Small intestine (tissue), 16 donors: ENCODE measurements around the gene ANKRD28. TPM values are rescaled to one million over a fixed set of nuclear protein-coding genes. Genes with fewer than 3 reads are reported as not detected.
A peak's percentile ranks its signal among the peaks of the same experiment; 100 is the strongest.
"Not testable (repeated sequence)": the region's sequence is repeated elsewhere in the genome, so short reads cannot be mapped to it uniquely, and the experiment has no call there.

Experiments
- DNase-seq, 2 donors: peaks; one replicate each; pipeline versions ENCODE4 v3.0.0 to v3.0.0-alpha.2; 2013
- FAIRE-seq: peaks from 2 replicates; lab custom pipeline; 2012; peaks lifted over from hg19 to GRCh38; lab: Jason Lieb, UNC
- H3K27ac ChIP-seq, 3 donors: one replicate each; pipeline ENCODE4 v1.5.1; 2013; ENCODE audit warnings: low read length in 2 of 3, mild to moderate bottlenecking in 2 of 3, control low read depth in 1 of 3, inconsistent platforms in 1 of 3, low read depth in 1 of 3, moderate library complexity in 1 of 3
- H3K27me3 ChIP-seq, 3 donors: one replicate each; pipeline ENCODE4 v1.6.1; 2013; ENCODE audit warnings: low read length in 3 of 3, inconsistent platforms in 1 of 3; ENCODE audit not compliant: control insufficient read depth in 3 of 3, insufficient read depth in 3 of 3
- H3K36me3 ChIP-seq, 3 donors: one replicate each; pipeline ENCODE4 v1.6.1; 2013; ENCODE audit warnings: low read length in 3 of 3, inconsistent platforms in 1 of 3, low read depth in 1 of 3, mild to moderate bottlenecking in 1 of 3, moderate library complexity in 1 of 3; ENCODE audit not compliant: control insufficient read depth in 3 of 3, insufficient read depth in 2 of 3
- H3K4me1 ChIP-seq, 3 donors: one replicate each; pipeline ENCODE4 v1.6.1; 2013; ENCODE audit warnings: low read length in 2 of 3, inconsistent platforms in 1 of 3, low read depth in 1 of 3, mild to moderate bottlenecking in 1 of 3, moderate library complexity in 1 of 3; ENCODE audit not compliant: control insufficient read depth in 3 of 3, insufficient read depth in 2 of 3
- H3K4me3 ChIP-seq, 3 donors: one replicate each; pipeline ENCODE4 v1.5.1; 2013; ENCODE audit warnings: low read length in 3 of 3, control low read depth in 1 of 3, inconsistent platforms in 1 of 3, low read depth in 1 of 3, mild to moderate bottlenecking in 1 of 3, moderate library complexity in 1 of 3
- H3K9me3 ChIP-seq, 2 donors: one replicate each; pipeline ENCODE4 v1.6.1; 2013; ENCODE audit warnings: low read depth in 1 of 2, low read length in 1 of 2; ENCODE audit not compliant: control insufficient read depth in 2 of 2, insufficient read depth in 1 of 2
- WGBS, 3 donors: extraction: QIAGEN DNeasy Blood & Tissue Kit; methylation state at CpG; one replicate each; pipeline ENCODE4 v1.1.7; 2013; 5-methylcytosine and 5-hydroxymethylcytosine counted together
- long read RNA-seq, 10 donors: transcript quantifications; one replicate each; lab custom pipeline, GENCODE V29; 2026
- polyA plus RNA-seq, 4 donors: library from polyadenylated mRNA; stranded (reverse) in 3 of 4; unstranded in 1 of 4; fragments of 200-250 nt in 3 of 4; fragments of 120-200 nt in 1 of 4; gene quantifications; one replicate each; pipeline versions ENCODE4 v1.2.1 to v1.2.3, GENCODE V29; 2013
- donor health status: healthy with polysubstance abuse.
- donor health status: control.
- donor health status: control.
- donor health status: Bipolar disorder and iron deficiency.
- donor health status: healthy.

ANKRD28 gene
- 10 to 100 TPM in 3 of 4 donors, 1 to 10 TPM in 1; 8.9 to 28.7 (median 11.6) TPM for polyA plus RNA-seq
- long read RNA-seq, donor 1, result 0 reads
- long read RNA-seq, donor 2, result 0 reads
- long read RNA-seq, donor 3, partial matches to known transcripts, result 0 of 2 reads
- long read RNA-seq, donor 3, other reads (novel, unspliced or antisense), result 0 of 2 reads
- long read RNA-seq, donor 4, result 0 reads
- long read RNA-seq, donor 5, result 0 reads
- long read RNA-seq, donor 6, result 0 reads
- long read RNA-seq, donor 7, result 0 reads
- long read RNA-seq, donor 8, result 0 reads
- long read RNA-seq, donor 9, result 0 reads
- long read RNA-seq, donor 10, result 0 reads

GRCh38 chr3:15797642-15798303 is at the start of gene ANKRD28:
Gene ANKRD28 (minus strand): TSS chr3:15797979. CDS start chr3:15796521, 1,458 bp downstream.
- Histone ChIP-seq H3K9me3 (no peaks in the 10 kb centered on the region), H3K4me1 (peaks cover 0 to 5% (median 0%) of the 10 kb centered on the region in 3 donors), H3K4me3 (peak within 1 kb of the TSS in 2 of 3 donors; percentile 13 to 21), H3K27me3 (no peaks in the 10 kb centered on the region), H3K27ac (peak within 1 kb of the TSS; percentile 36 to 94 (median 41)), H3K36me3 (peaks cover 0 to 5% (median 0%) of the 10 kb centered on the region in 3 donors)
- FAIRE-seq (no peak), DNase-seq (peak in 1 of 2 donors; percentile 47)
- 9 to 30% (median 20%) methylated on average over 6 of the region's 6 CpGs for WGBS, 3 donors

- no peak overlapping the region for H3K27ac ChIP-seq
- DNase-seq, result no peak
- no peak for FAIRE-seq
- no peaks in the 10 kb centered on the region for H3K4me1 ChIP-seq
- H3K36me3 ChIP-seq, result peaks cover 0 to 7% (median 0%) of the 10 kb centered on the region in 3 donors
- H3K4me3 ChIP-seq, result no peak overlapping the region
- H3K9me3 ChIP-seq, result peaks cover 0 to 10% of the 10 kb centered on the region in 2 donors
- no peaks in the 10 kb centered on the region for H3K27me3 ChIP-seq
Measured at GRCh38 chr3:15847239-15847638, 49.5 kb upstream of the ANKRD28 start.

GRCh38 chr3:15846606-15847005 is 48.8 kb upstream of the ANKRD28 start:
- Histone ChIP-seq H3K4me1 (no peaks in the 10 kb centered on the region), H3K27ac (no peak overlapping the region), H3K27me3 (no peaks in the 10 kb centered on the region), H3K36me3 (peaks cover 0 to 7% (median 0%) of the 10 kb centered on the region in 3 donors), H3K9me3 (peaks cover 0 to 10% of the 10 kb centered on the region in 2 donors), H3K4me3 (no peak overlapping the region)
- no peak for FAIRE-seq
- DNase-seq, result no peak

- Histone ChIP-seq H3K36me3 (peaks cover 0 to 2% (median 0%) of the 10 kb centered on the region in 3 donors), H3K27ac (no peak overlapping the region), H3K4me3 (no peak overlapping the region), H3K9me3 (peaks cover 0 to 7% of the 10 kb centered on the region in 2 donors), H3K4me1 (no peaks in the 10 kb centered on the region), H3K27me3 (no peaks in the 10 kb centered on the region)
- no peak for FAIRE-seq
- WGBS, 3 donors, result 83 to 91% (median 89%) methylated on average over 3 of the region's 3 CpGs
- DNase-seq, result no peak
Measured at GRCh38 chr3:15845475-15845874, 47.7 kb upstream of the ANKRD28 start.

GRCh38 chr3:15844889-15845288 is 47.1 kb upstream of the ANKRD28 start:
- DNase-seq (no peak), FAIRE-seq (no peak)
- WGBS, 3 donors, result 85 to 91% (median 90%) methylated on average over 3 of the region's 3 CpGs
- H3K9me3 ChIP-seq, result peaks cover 0 to 5% of the 10 kb centered on the region in 2 donors
- H3K36me3 ChIP-seq, result no peaks in the 10 kb centered on the region
- no peaks in the 10 kb centered on the region for H3K27me3 ChIP-seq
- H3K4me1 ChIP-seq, result no peaks in the 10 kb centered on the region
- no peak overlapping the region for H3K27ac ChIP-seq
- H3K4me3 ChIP-seq, result no peak overlapping the region

- 96 to 99% (median 96%) methylated on average over 4 of the region's 4 CpGs for WGBS, 3 donors
- H3K9me3 ChIP-seq, H3K4me3 ChIP-seq, H3K27me3 ChIP-seq, FAIRE-seq, DNase-seq, H3K27ac ChIP-seq, H3K36me3 ChIP-seq, H3K4me1 ChIP-seq: not testable (repeated sequence)
Measured at GRCh38 chr3:15841091-15841973, 43.6 kb upstream of the ANKRD28 start.

- Histone ChIP-seq H3K36me3 (no peaks in the 10 kb centered on the region), H3K4me3 (no peak overlapping the region), H3K4me1 (no peaks in the 10 kb centered on the region), H3K9me3 (peaks cover 0 to 10% of the 10 kb centered on the region in 2 donors), H3K27ac (no peak overlapping the region), H3K27me3 (no peaks in the 10 kb centered on the region)
- 97 to 98% (median 98%) methylated on average over 2 of the region's 2 CpGs for WGBS, 3 donors
- no peak for DNase-seq
- no peak for FAIRE-seq
Measured at GRCh38 chr3:15839568-15839967, 41.8 kb upstream of the ANKRD28 start.

GRCh38 chr3:15831927-15832326 is 34.1 kb upstream of the ANKRD28 start:
- Histone ChIP-seq H3K27ac (no peak overlapping the region), H3K4me3 (no peak overlapping the region), H3K27me3 (no peaks in the 10 kb centered on the region), H3K4me1 (no peaks in the 10 kb centered on the region), H3K9me3 (no peaks in the 10 kb centered on the region), H3K36me3 (no peaks in the 10 kb centered on the region)
- 48 to 57% (median 57%) methylated on average over 1 of the region's 1 CpG for WGBS, 3 donors
- no peak for DNase-seq
- no peak for FAIRE-seq
